Bronchial smooth muscle cell (primary cell): ENCODE data around the gene RIPK1. TPM values are rescaled to one million over a fixed set of nuclear protein-coding genes. Genes with fewer than 3 reads are reported as not detected.

Experiments used
- total RNA-seq: library from RNA; depleted of rRNA; stranded (reverse); fragments of >200 nt; gene quantifications from 2 replicates; pipeline ENCODE4 v1.2.1, GENCODE V29; 2014

The RIPK1 gene
- 16.4 and 22.0 TPM in 2 replicates for total RNA-seq

DNA sequence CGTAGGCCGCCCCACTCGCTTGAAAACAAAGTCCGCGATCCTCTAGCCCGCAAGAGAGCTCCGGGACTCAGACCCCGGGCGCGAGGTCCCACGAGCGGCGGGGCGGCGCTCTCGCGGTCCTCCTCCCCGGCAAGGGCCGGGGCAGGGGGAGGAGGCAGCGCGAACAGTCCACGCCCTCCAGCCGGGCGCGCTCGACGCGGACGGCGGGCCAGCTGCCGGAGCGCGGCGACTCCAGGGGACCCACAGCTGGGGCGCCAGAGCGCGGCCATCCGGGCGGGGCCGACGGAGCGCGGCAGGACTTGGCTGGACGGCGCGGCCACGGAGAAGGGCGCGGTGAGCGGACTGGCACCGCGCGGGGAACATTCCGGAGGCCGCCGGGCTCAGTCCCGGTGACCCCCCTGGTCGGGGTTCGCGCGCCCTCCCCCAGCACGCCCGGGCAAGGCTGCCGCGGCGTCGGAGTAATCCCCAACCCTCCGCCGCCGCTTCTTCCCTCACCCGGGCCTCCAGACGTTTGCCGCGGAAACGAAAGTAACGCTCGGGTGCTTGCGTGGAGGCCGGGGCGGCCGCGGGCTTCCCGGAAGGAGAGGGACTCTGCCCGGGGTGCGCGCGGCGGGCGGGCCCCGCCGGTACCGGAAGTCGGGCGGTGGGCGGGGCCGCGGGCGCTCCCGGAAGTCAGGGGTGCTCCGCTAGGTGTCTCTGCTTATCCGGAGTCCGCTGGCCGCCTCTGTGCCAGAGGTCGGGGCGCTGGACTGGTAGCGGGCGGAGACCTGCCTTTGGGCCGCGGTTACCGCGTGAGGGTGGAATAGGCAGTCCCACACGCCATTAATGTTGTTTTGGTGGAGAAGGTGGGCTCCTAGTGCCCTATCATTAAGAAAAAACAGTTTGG lies at the start of gene RIPK1:
Gene RIPK1 (plus strand): TSS at position 166 of the 886 bp plus-strand sequence. CDS start 8,330 bp downstream, outside the sequence.

GRCh38 chr6:3118353-3119039 lies 50.2 kb downstream of the RIPK1 start, which contains the start of gene BPHL:
Gene BPHL (plus strand): TSS chr6:3118711. CDS start chr6:3118741, 30 bp downstream.

GRCh38 chr6:3157131-3157933 lies 89.0 kb downstream of the RIPK1 start, which contains the start of gene TUBB2A:
Gene TUBB2A (minus strand): TSS chr6:3157544. CDS start chr6:3157463, 81 bp downstream.

Other genes with a start within 250 kb of the RIPK1 start
- gene SERPINB1, start 226.6 kb upstream of the RIPK1 start, total RNA-seq, result 7.0 and 15.9 TPM in 2 replicates
- 1.3 and 2.8 TPM in 2 replicates for gene SERPINB9, start 165.2 kb upstream of the RIPK1 start, total RNA-seq
- 91.7 and 128 TPM in 2 replicates for gene SERPINB6, start 96.9 kb upstream of the RIPK1 start, total RNA-seq
- 20.5 and 23.6 TPM in 2 replicates for gene NQO2, start 68.6 kb upstream of the RIPK1 start, total RNA-seq
- 16.6 and 16.7 TPM in 2 replicates for gene BPHL, start 50.2 kb downstream of the RIPK1 start, total RNA-seq
- 27.7 and 44.1 TPM in 2 replicates for gene TUBB2A, start 89.0 kb downstream of the RIPK1 start, total RNA-seq
- gene TUBB2B, start 159.2 kb downstream of the RIPK1 start, total RNA-seq, result 0.79 and 2.2 TPM in 2 replicates
- gene PSMG4, start 190.5 kb downstream of the RIPK1 start, total RNA-seq, result 33.6 and 39.5 TPM in 2 replicates